HG02970 (cell line): ENCODE measurements around the gene SIPA1L3.
"Not testable (repeated sequence)": the region's sequence is repeated elsewhere in the genome, so short reads cannot be mapped to it uniquely, and the experiment has no call there.

Experiments used
- ATAC-seq: cut with Tn5 transposase; IDR thresholded peaks from one replicate; pipeline ENCODE4 v1.9.1; 2021; ENCODE audit warnings: mild to moderate bottlenecking, moderate library complexity, moderate number of reproducible peaks; ENCODE audit not compliant: unreplicated experiment, low FRiP score

SIPA1L3 gene

GRCh38 chr19:37909661-37910199 lies 2.7 kb downstream of the SIPA1L3 start:
- no peak for ATAC-seq

GRCh38 chr19:37914908-37915307 lies 7.9 kb downstream of the SIPA1L3 start:
- ATAC-seq = no peak

- no peak for ATAC-seq
Measured at GRCh38 chr19:37920591-37921450, 13.8 kb downstream of the SIPA1L3 start.

- ATAC-seq = not testable (repeated sequence)
Measured at GRCh38 chr19:37924573-37924972, 17.6 kb downstream of the SIPA1L3 start.

- ATAC-seq = no peak
Measured at GRCh38 chr19:37925212-37925611, 18.2 kb downstream of the SIPA1L3 start.

- ATAC-seq = no peak
Measured at GRCh38 chr19:37926255-37926654, 19.2 kb downstream of the SIPA1L3 start.

- no peak for ATAC-seq
Measured at GRCh38 chr19:37926711-37927110, 19.7 kb downstream of the SIPA1L3 start.

GRCh38 chr19:37928527-37929286 lies 21.7 kb downstream of the SIPA1L3 start:
- ATAC-seq = no peak

- no peak for ATAC-seq
Measured at GRCh38 chr19:37929355-37929923, 22.4 kb downstream of the SIPA1L3 start.

GRCh38 chr19:37930416-37930815 lies 23.4 kb downstream of the SIPA1L3 start:
- ATAC-seq = no peak

GRCh38 chr19:37931881-37932655 lies 25.1 kb downstream of the SIPA1L3 start:
- ATAC-seq = no peak

- ATAC-seq = no peak
Measured at GRCh38 chr19:37932985-37933936, 26.3 kb downstream of the SIPA1L3 start.

GRCh38 chr19:37933937-37934358 lies 26.9 kb downstream of the SIPA1L3 start:
- no peak for ATAC-seq

GRCh38 chr19:37935341-37935740 lies 28.3 kb downstream of the SIPA1L3 start:
- ATAC-seq = no peak

GRCh38 chr19:37936166-37936565 lies 29.2 kb downstream of the SIPA1L3 start:
- ATAC-seq = no peak

GRCh38 chr19:37936886-37937285 lies 29.9 kb downstream of the SIPA1L3 start:
- ATAC-seq = no peak

GRCh38 chr19:37938353-37938752 lies 31.3 kb downstream of the SIPA1L3 start:
- no peak for ATAC-seq

- no peak for ATAC-seq
Measured at GRCh38 chr19:37941782-37942515, 34.9 kb downstream of the SIPA1L3 start.
